ENCODE measurements around the gene USP40. TPM values are rescaled to one million over a fixed set of nuclear protein-coding genes. Genes with fewer than 3 reads are reported as not detected.

The USP40 gene
- total RNA-seq, 1 donor from 2014 or later, result 11.0 TPM

GRCh38 chr2:233447506-233448219, 118.9 kb downstream of the USP40 start:
- intact Hi-C loops (cut with micrococcal nuclease), result no loop called here

DNA sequence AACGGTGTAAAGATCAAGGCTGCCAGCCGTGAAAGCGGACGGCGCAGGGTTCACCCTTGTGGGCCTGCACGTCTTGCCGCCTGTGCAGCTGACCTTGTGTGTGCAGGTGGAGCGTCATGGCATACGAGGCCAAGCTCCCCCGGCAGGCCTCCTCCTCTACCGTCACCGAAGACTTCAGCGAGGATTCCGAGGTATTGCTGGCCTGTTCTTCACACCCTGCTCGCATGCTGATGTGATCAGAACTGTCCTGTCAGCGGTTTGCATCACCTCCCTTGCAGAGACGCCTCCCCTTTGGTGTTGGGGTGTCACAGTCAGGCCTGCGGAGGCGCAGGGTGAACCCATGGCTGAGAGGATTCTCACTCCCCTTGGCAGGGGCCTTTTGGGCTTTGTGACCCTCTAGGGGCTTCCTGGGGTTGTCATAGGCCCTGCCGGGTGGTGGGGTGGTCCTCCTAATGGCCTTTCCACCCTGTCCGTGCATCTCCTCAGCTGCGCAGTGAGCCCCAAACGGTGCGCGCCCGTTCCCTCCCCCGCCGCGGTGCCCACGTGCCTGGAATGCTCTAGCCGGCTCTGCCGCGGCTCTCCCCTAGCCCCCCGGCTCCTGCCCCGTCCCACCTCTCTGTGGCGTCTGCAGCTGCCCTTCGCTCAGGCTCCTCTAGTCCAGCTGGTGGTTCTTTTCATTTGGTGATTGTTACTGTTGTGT, 119.8 kb downstream of the USP40 start:
- intact Hi-C loops (cut with micrococcal nuclease), result no loop called here

- intact Hi-C loops (cut with micrococcal nuclease), result no loop called here
Observed at GRCh38 chr2:233446121-233446520, 120.5 kb downstream of the USP40 start.

DNA sequence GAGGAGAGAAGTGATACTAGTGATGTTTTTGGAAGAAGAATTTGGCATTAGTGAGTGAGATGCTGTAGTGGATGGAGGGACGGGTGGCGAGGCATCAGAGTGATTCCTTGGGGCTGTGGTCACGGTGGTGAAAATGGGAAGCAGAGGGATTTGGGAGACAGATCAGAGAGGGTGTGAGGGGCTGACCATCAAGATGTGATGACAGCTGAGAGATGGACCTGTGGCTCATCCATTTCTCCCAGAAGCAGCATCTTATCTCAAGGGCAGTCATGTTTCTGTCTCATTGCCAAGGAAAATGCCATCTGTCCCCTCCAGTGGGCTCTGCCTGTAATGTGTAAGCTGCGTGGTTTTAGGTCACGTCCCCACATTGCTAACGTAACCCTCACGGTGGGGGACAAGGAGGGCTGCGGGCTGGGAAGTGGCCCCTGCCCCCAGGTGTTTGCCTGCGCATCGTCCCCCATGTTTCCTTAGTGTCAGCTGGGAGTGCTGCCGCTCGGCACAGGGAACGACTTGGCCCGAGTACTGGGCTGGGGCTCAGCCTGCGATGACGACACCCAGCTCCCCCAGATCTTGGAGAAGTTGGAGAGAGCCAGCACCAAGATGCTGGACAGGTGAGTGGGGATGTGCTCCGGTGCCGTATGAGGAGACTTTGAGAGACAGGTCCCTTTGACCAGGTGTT, 121.3 kb downstream of the USP40 start:
- intact Hi-C loops (cut with micrococcal nuclease), result no loop called here

DNA sequence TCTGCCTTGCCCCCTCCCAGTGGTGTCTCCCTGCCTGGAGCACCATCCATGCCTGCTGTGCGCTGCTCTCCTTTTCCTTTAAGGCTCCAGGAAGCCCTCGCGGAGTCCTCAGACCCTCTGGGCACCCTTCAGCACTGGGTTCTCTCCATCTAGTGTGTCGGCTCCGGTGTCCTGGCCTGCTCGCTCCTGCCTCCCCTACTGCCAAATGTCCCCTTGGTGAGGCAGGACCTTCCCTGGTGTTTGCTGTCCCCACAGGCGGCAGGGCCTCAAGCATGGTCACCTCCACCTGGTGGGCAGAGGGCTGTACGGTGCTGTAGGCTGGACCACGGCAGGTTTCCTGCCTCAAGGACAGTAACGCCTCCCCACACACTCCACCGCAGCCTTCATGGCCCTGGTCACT, 122.1 kb downstream of the USP40 start:
- intact Hi-C loops (cut with micrococcal nuclease), result loop anchor here (5.0 kb wide), 1 partner anchor 177 kb away; no protein-coding TSS in a partner anchor

GRCh38 chr2:233443511-233444183, 122.9 kb downstream of the USP40 start:
- intact Hi-C loops (cut with micrococcal nuclease), result loop anchor here (1.0 to 5.0 kb wide), 4 partner anchors 21 to 176 kb away; partner anchors contain the start of gene DGKD

GRCh38 chr2:233442028-233442310, 124.6 kb downstream of the USP40 start:
- intact Hi-C loops (cut with micrococcal nuclease), result loop anchor here (5.0 kb wide), 1 partner anchor 175 kb away; no protein-coding TSS in a partner anchor

GRCh38 chr2:233441161-233442027, 125.2 kb downstream of the USP40 start:
- intact Hi-C loops (cut with micrococcal nuclease), result loop anchor here (5.0 kb wide), 1 partner anchor 174 kb away; no protein-coding TSS in a partner anchor

DNA sequence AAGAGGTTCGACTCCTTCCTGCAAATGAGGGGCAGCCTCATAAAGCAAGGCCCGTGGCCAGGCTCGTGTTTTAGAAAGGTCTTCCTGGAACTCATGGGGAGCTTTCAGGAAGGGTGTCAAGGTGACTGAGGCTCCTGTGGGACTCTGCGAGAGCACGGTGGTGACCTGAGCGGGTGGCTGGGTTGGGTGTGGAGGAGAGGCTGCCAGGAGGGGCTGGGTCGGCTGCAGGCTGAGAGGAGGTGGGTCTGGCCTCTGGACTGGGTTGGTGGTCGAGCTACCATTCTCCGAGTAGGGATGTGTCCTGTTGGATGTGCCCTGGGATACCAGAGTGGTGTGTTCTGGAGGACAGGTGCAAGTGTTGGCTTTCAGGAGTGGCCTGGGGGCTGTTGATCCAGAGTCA, 125.9 kb downstream of the USP40 start:
- intact Hi-C loops (cut with micrococcal nuclease), result loop anchor here (5.0 kb wide), 1 partner anchor 173 kb away; no protein-coding TSS in a partner anchor

GRCh38 chr2:233440314-233440713, 126.3 kb downstream of the USP40 start:
- intact Hi-C loops (cut with micrococcal nuclease), result loop anchor here (5.0 kb wide), 1 partner anchor 173 kb away; no protein-coding TSS in a partner anchor

DNA sequence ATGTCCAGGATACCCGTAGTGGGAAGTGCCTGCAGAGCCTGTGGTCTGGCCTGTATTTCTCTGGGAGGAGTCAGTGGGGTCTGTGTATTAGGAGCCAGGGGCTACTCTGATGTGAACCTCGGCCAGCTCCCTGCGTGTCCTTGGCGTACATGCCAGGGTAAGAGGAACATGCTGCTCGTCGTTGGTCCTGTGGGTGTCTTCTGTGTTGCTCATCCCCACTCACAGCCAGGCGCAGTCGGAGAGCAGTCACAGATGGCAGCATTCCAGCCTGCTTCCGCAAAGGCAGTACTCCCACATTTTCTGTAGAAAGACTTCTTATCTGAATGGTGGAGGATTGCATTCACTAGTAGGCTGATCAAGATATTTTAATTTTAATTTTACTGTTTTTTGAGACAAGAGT, 127.4 kb downstream of the USP40 start:
- intact Hi-C loops (cut with micrococcal nuclease), result no loop called here

DNA sequence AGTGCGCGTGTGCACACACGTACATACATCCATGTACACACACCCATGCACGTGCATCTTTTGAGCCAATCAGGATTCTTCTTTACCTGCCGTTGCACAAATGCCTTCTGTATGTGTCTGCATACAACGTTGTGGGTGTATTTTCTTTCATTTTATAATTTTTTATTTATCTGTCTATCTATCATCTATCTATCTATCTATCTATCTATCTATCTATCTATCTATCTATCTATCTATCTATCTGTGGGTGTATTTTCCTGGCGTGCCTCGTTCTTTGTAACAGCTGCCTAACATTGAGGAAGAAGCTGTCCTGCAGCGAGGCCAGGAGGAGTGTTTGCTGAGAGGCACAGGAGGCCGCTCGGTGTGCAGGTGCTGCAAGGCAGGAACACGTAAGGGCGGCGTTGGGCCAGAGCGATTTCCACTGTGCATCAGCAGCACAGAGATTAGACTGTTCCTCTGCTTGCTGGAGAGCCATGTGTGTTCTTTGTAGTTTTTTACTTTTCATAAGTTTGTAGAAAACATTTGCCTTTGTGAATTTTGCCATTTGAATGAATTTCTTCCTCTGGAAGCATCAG, 127.9 kb downstream of the USP40 start:
- intact Hi-C loops (cut with micrococcal nuclease), result no loop called here

- intact Hi-C loops (cut with micrococcal nuclease), result no loop called here
Observed at GRCh38 chr2:233437439-233437955, 129.1 kb downstream of the USP40 start.

- intact Hi-C loops (cut with micrococcal nuclease), result no loop called here
Observed at GRCh38 chr2:233436691-233437438, 129.7 kb downstream of the USP40 start.

- intact Hi-C loops (cut with micrococcal nuclease), result no loop called here
Observed at GRCh38 chr2:233436191-233436581, 130.4 kb downstream of the USP40 start.

GRCh38 chr2:233435436-233436190, 131.0 kb downstream of the USP40 start:
- intact Hi-C loops (cut with micrococcal nuclease), result no loop called here

DNA sequence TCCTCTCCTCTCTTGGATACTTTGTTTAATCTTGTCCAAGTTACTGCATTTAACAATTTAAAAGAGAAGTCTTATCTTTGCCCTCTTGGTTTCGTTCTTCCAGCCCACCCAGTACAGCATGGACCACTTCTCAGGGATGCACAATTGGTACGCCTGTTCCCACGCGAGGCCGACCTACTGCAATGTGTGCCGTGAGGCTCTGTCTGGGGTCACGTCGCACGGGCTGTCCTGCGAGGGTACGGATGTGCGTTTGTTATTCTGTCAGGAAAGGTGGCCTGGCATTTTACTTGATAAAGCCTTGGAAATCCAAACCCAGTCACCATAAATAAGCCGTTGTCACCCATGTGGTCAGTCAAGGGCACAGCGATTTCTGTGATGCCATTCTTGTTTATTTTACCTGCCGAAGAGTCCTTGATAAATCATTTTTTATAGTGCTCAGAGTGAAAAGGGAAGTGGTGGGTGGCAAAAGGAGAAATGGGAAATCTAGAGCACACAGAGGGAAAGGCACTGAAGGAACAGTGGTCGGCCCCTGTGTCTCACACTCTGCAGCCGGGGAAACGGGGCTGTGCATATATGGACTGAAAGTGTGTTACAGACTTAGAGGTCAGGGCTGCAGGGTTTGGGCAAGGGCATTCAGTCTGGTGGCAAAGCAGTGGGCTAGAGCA, 131.8 kb downstream of the USP40 start:
- intact Hi-C loops (cut with micrococcal nuclease), result no loop called here

GRCh38 chr2:233433794-233434193, 132.8 kb downstream of the USP40 start:
- intact Hi-C loops (cut with micrococcal nuclease), result no loop called here

Measured in T-helper 2 cell treated with Interferon-gamma antibody and Interleukin-4, amounts not matched to agents 100 ng/mL and 5 ng/mL, for 36 hours (primary cell).